ENCODE measurements around the gene C16orf78. TPM values are rescaled to one million over a fixed set of nuclear protein-coding genes. Genes with fewer than 3 reads are reported as not detected.

C16orf78 gene
- total RNA-seq, 1 experiment from 2014 or later, result not detected

DNA sequence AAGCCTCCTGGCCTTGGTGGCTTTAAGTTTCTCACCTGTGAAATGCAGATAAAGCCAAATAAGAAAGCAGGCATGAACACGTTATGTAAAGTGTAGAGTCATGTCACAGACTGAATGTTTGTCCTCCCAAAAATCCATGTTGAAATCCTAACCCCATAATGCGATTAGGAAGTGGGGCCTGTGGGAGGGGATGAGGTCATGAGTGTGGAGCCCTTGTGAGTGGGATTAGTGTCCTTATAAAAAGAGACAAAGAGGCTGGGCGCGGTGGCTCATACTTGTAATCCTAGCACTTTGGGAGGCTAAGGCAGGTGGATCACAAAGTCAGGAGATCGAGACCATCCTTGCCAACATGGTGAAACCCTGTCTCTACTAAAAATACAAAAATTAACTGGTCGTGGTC is 19.5 kb upstream of the C16orf78 start (continued):
- TF ChIP-seq, protein P1, sequence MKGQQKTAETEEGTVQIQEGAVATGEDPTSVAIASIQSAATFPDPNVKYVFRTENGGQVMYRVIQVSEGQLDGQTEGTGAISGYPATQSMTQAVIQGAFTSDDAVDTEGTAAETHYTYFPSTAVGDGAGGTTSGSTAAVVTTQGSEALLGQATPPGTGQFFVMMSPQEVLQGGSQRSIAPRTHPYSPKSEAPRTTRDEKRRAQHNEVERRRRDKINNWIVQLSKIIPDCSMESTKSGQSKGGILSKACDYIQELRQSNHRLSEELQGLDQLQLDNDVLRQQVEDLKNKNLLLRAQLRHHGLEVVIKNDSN (CRISPR knock-in tag; IDR thresholded peaks at IDR 0.05), result no peak
- TF ChIP-seq KAT7 (CRISPR knock-in tag; IDR thresholded peaks at IDR 0.05; ENCODE audit: borderline replicate concordance), result no peak

DNA sequence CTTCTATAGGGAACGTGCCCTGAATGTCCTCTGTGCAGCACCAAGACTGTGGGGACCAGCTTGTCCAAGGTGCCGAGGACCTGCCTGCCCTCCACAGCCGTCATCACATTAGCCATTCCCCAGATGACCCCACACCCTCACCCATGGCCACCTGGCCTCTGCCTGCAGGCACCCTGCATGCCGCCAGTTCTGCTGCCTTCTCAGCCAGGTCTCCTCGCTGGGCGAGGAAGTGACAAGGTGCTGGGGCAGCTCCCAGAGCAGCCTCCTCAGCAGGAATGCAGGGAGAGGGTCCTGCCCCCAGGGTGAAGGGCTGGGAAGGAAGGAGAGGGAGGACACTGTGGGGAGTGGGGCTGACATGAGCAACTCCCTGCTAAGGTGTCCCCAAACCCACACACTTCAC is 18.6 kb upstream of the C16orf78 start:
- H3K27me3 Mint-ChIP-seq (ENCODE audit: low read depth), result no peaks in the 10 kb centered on the region; the same call in 1 of the 2 replicates
- H3K4me1 Mint-ChIP-seq, result peaks cover 33% of the 10 kb centered on the region
- CTCF ChIA-PET, result no interaction called here
- TF ChIP-seq TP53 (CRISPR knock-in tag; IDR thresholded peaks at IDR 0.05), result no peak
- TF ChIP-seq KAT7 (CRISPR knock-in tag; IDR thresholded peaks at IDR 0.05; ENCODE audit: borderline replicate concordance), result no peak
- TF ChIP-seq, protein P2, sequence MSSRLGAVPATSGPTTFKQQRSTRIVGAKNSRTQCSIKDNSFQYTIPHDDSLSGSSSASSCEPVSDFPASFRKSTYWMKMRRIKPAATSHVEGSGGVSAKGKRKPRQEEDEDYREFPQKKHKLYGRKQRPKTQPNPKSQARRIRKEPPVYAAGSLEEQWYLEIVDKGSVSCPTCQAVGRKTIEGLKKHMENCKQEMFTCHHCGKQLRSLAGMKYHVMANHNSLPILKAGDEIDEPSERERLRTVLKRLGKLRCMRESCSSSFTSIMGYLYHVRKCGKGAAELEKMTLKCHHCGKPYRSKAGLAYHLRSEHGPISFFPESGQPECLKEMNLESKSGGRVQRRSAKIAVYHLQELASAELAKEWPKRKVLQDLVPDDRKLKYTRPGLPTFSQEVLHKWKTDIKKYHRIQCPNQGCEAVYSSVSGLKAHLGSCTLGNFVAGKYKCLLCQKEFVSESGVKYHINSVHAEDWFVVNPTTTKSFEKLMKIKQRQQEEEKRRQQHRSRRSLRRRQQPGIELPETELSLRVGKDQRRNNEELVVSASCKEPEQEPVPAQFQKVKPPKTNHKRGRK (CRISPR knock-in tag; IDR thresholded peaks at IDR 0.05; ENCODE audit: borderline replicate concordance), result no peak
- TF ChIP-seq ZNF121 (CRISPR knock-in tag; IDR thresholded peaks at IDR 0.05), result no peak
- TF ChIP-seq, protein P3, sequence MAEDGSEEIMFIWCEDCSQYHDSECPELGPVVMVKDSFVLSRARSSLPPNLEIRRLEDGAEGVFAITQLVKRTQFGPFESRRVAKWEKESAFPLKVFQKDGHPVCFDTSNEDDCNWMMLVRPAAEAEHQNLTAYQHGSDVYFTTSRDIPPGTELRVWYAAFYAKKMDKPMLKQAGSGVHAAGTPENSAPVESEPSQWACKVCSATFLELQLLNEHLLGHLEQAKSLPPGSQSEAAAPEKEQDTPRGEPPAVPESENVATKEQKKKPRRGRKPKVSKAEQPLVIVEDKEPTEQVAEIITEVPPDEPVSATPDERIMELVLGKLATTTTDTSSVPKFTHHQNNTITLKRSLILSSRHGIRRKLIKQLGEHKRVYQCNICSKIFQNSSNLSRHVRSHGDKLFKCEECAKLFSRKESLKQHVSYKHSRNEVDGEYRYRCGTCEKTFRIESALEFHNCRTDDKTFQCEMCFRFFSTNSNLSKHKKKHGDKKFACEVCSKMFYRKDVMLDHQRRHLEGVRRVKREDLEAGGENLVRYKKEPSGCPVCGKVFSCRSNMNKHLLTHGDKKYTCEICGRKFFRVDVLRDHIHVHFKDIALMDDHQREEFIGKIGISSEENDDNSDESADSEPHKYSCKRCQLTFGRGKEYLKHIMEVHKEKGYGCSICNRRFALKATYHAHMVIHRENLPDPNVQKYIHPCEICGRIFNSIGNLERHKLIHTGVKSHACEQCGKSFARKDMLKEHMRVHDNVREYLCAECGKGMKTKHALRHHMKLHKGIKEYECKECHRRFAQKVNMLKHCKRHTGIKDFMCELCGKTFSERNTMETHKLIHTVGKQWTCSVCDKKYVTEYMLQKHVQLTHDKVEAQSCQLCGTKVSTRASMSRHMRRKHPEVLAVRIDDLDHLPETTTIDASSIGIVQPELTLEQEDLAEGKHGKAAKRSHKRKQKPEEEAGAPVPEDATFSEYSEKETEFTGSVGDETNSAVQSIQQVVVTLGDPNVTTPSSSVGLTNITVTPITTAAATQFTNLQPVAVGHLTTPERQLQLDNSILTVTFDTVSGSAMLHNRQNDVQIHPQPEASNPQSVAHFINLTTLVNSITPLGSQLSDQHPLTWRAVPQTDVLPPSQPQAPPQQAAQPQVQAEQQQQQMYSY (CRISPR knock-in tag; IDR thresholded peaks at IDR 0.05), result no peak
- TF ChIP-seq FOXJ3 (CRISPR knock-in tag; IDR thresholded peaks at IDR 0.05; ENCODE audit: borderline replicate concordance), result no peak
- TF ChIP-seq, protein P4, sequence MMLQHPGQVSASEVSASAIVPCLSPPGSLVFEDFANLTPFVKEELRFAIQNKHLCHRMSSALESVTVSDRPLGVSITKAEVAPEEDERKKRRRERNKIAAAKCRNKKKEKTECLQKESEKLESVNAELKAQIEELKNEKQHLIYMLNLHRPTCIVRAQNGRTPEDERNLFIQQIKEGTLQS (CRISPR knock-in tag; conservative IDR thresholded peaks at IDR 0.05), result no peak
- TF ChIP-seq, protein P5, sequence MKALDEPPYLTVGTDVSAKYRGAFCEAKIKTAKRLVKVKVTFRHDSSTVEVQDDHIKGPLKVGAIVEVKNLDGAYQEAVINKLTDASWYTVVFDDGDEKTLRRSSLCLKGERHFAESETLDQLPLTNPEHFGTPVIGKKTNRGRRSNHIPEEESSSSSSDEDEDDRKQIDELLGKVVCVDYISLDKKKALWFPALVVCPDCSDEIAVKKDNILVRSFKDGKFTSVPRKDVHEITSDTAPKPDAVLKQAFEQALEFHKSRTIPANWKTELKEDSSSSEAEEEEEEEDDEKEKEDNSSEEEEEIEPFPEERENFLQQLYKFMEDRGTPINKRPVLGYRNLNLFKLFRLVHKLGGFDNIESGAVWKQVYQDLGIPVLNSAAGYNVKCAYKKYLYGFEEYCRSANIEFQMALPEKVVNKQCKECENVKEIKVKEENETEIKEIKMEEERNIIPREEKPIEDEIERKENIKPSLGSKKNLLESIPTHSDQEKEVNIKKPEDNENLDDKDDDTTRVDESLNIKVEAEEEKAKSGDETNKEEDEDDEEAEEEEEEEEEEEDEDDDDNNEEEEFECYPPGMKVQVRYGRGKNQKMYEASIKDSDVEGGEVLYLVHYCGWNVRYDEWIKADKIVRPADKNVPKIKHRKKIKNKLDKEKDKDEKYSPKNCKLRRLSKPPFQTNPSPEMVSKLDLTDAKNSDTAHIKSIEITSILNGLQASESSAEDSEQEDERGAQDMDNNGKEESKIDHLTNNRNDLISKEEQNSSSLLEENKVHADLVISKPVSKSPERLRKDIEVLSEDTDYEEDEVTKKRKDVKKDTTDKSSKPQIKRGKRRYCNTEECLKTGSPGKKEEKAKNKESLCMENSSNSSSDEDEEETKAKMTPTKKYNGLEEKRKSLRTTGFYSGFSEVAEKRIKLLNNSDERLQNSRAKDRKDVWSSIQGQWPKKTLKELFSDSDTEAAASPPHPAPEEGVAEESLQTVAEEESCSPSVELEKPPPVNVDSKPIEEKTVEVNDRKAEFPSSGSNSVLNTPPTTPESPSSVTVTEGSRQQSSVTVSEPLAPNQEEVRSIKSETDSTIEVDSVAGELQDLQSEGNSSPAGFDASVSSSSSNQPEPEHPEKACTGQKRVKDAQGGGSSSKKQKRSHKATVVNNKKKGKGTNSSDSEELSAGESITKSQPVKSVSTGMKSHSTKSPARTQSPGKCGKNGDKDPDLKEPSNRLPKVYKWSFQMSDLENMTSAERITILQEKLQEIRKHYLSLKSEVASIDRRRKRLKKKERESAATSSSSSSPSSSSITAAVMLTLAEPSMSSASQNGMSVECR (CRISPR knock-in tag; IDR thresholded peaks at IDR 0.05; ENCODE audit: borderline replicate concordance), result no peak
- no peak for TF ChIP-seq HMGA2 (CRISPR knock-in tag; IDR thresholded peaks at IDR 0.05)
- H3K9me3 Mint-ChIP-seq, result no peaks in the 10 kb centered on the region
- H3K36me3 Mint-ChIP-seq, result no peaks in the 10 kb centered on the region
- no peak overlapping the region for H3K4me3 Mint-ChIP-seq
- no peak for ATAC-seq
- POLR2A ChIA-PET, result no interaction called here
- no peak overlapping the region for H3K27ac Mint-ChIP-seq
- DNase-seq (ENCODE audit: low spot score), result no peak

DNA sequence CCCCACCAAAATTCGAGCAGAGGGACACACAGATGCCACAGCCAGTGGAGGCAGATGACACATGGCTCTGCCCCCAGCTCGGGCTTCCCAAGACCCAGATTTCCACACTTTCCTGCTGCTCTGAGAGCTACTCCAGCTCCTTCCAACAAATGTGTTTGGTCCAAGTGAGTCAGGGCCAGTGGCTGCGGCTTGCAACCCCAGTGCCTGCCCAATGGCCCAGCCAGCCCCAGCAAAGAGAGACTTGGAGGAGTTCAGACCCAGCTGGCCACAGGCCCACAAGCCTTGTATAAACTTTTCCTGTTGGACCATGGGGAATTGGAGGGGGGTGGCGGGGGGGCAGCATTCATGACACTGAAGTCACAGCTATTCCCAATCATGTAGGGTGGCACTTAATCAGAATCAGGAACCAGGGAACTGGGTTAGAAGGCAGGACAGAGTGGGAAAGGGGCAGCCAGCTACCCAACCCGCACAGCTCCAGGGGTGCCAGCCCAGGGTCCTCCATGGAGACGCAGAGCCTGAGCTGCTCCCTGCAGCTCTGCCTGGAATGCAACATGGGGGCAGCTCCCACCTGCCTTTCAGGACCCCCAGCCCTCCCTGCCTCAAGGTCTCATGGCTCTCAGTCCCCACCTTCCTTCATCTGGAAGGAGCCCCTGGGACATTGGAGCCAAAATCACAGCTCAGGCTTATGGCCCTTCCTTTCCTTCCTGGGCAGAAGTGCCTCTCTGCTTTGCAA is 17.5 kb upstream of the C16orf78 start:
- no peak for DNase-seq (ENCODE audit: low spot score)
- no peaks in the 10 kb centered on the region for H3K36me3 Mint-ChIP-seq
- H3K9me3 Mint-ChIP-seq, result no peaks in the 10 kb centered on the region
- ChIA-PET POLR2A (interaction anchor here (0.6 kb wide), 1 partner anchor 85 kb away, joined by 4 read pairs; no protein-coding TSS in a partner anchor), CTCF (interaction anchor here (1.1 to 1.6 kb wide), 3 partner anchors 74 to 492 kb away, joined by 3 to 5 read pairs (median 4); no protein-coding TSS in a partner anchor)
- H3K27me3 Mint-ChIP-seq (ENCODE audit: low read depth), result no peaks in the 10 kb centered on the region
- no peak overlapping the region for H3K27ac Mint-ChIP-seq
- peaks cover 23% of the 10 kb centered on the region for H3K4me1 Mint-ChIP-seq
- no peak for ATAC-seq
- H3K4me3 Mint-ChIP-seq, result no peak overlapping the region
- TF ChIP-seq ZNF219 (CRISPR knock-in tag; IDR thresholded peaks at IDR 0.05; ENCODE audit: borderline replicate concordance), result no peak
- TF ChIP-seq NFATC4 (CRISPR knock-in tag; IDR thresholded peaks at IDR 0.05), result no peak
- no peak for TF ChIP-seq SP1 (CRISPR knock-in tag; conservative IDR thresholded peaks at IDR 0.05)
- TF ChIP-seq ZNF138 (CRISPR knock-in tag; conservative IDR thresholded peaks at IDR 0.05), result no peak
- TF ChIP-seq, protein P6, sequence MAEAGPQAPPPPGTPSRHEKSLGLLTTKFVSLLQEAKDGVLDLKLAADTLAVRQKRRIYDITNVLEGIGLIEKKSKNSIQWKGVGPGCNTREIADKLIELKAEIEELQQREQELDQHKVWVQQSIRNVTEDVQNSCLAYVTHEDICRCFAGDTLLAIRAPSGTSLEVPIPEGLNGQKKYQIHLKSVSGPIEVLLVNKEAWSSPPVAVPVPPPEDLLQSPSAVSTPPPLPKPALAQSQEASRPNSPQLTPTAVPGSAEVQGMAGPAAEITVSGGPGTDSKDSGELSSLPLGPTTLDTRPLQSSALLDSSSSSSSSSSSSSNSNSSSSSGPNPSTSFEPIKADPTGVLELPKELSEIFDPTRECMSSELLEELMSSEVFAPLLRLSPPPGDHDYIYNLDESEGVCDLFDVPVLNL (CRISPR knock-in tag; IDR thresholded peaks at IDR 0.05; ENCODE audit: borderline replicate concordance, low read depth), result no peak
- TF ChIP-seq, protein P7, sequence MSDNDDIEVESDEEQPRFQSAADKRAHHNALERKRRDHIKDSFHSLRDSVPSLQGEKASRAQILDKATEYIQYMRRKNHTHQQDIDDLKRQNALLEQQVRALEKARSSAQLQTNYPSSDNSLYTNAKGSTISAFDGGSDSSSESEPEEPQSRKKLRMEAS (CRISPR knock-in tag; IDR thresholded peaks at IDR 0.05), result no peak
- no peak for TF ChIP-seq IRF2 (CRISPR knock-in tag; IDR thresholded peaks at IDR 0.05; ENCODE audit: borderline replicate concordance, low read depth)

All from WTC11 (cell line).